CD4-positive, alpha-beta T cell treated with Interleukin-21 for 1 hour (primary cell): Measurements from ENCODE around the gene CENPT.
A peak's percentile ranks its signal among the peaks of the same experiment; 100 is the strongest.
"Not testable (repeated sequence)": the region's sequence is repeated elsewhere in the genome, so short reads cannot be mapped to it uniquely, and the experiment has no call there.

ENCODE experiments used
- DNase-seq: peaks from one replicate; pipeline ENCODE4 v3.0.0-alpha.2; 2020

The CENPT gene

GRCh38 chr16:67846063-67846319 lies 1.5 kb downstream of the CENPT start:
- DNase-seq, result no peak

DNA sequence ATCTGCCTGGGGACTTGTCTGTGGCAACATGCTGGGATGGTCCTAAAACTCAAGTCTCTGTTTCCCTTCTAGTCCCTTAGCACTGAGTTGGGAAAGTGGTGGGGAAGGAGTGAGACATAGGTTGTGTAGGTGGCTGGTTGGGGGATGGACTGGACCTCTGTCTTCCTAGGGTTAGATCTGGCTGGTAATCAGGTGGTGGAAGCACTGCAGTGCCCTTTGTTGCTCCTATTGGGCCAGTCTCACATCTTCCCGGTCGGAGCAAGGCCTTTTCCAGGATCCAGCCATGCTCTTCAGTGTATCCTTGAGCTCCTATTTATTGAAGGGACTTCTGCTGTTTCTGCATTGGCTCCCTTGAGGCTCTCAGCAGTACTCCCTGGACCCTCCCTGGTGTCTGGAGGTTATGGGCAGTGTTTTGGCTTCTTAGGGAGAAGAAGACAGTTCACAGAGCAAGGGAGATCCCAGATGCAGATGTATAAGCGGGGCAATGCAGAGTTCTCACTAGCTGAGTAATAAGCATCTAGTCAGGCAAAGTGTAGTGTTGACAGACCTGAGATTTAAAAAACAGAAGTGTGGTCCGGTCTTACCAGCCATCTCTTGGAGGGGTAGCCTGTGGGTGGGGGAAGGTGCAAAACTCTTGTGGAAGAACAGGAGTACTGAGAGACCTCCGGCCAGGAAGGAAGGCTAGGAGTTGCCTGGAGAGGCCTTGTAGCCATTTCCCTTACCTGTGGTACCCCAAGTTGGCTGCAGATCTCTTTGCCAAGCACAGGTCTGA lies 2.0 kb downstream of the CENPT start:
- DNase-seq, result no peak

DNA sequence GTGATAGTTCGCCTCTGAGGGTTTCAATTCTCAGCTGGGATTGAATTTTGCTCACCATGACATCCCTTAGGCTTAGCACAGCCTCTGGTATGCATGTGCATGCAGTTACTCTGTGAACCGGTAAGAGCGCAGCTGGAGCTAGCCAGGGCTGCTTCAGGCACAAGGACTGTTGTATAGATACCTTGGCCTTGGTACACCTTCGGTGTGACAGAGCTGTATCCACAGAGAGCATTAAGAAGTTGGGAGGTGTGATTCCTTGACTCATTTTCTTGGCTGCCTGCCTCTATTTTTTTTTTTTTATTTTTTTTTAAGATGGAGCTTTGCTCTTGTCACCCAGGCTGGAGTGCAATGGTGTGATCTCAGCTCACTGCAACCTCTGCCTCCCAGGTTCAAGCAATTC lies 3.0 kb downstream of the CENPT start:
- no peak for DNase-seq

DNA sequence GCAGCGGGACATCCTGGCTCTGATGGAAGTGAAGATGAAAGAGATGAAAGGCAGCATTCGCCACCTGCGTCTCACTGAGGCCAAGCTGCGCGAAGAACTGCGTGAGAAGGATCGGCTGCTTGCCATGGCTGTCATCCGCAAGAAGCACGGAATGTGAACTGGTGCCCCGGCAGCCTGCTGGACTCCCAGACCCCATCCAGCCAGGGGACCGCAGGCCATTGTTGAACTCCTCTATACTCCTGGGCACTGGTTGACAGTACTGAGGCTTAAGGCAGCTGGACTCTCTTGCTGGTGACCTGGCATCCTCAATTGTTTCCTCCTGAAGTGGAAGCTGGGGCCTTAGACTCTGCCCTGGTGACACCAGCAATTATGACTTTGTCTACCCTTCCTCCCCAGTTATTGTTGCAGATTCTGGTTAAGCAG lies 4.1 kb downstream of the CENPT start:
- no peak for DNase-seq

GRCh38 chr16:67842509-67843342 lies 4.8 kb downstream of the CENPT start:
- DNase-seq, result peak; percentile 72

DNA sequence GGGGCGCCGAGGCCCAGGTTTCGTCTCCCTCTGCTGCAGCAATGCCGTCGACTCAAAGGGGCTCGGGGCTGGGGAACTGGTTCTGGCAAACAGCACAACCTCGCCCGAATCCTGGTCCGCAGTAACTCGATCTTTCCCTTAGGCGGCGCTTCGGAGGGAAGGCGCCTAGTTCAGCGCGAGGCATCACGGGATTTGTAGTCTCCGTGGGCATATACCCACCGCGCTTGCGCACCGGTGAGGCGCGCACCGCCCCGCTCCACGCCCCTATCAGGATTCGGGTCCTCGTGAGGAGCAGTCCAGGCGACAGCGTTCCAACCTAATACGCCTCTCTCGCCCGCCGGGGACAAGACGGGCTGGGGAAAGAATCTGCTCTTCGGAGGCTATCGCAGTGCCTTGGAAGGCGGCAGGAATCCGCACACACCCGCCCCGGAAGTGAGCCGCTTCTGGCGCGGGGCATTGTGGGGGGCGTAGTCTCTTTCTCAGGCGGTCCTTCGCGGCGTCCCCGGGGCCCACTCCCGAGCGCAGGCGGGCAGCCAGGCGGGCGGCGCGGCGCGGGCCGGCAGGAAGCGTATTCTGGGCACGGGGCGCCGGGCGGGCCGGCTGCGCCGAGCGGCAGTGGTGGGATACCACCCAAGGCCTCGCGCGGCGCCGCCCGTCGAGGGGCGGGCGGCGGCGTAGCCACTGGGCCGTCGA lies 5.5 kb downstream of the CENPT start, which contains the start of gene THAP11:
Gene THAP11 (plus strand): TSS at position 505 of the 693 bp plus-strand sequence. CDS start 235 bp downstream, outside the sequence.
- DNase-seq, result peak; percentile 96

- DNase-seq, result no peak
These were observed 6.2 kb downstream of the CENPT start for GRCh38 chr16:67841198-67841815.

- no peak for DNase-seq
These were observed 9.7 kb downstream of the CENPT start for GRCh38 chr16:67837811-67838210.

DNA sequence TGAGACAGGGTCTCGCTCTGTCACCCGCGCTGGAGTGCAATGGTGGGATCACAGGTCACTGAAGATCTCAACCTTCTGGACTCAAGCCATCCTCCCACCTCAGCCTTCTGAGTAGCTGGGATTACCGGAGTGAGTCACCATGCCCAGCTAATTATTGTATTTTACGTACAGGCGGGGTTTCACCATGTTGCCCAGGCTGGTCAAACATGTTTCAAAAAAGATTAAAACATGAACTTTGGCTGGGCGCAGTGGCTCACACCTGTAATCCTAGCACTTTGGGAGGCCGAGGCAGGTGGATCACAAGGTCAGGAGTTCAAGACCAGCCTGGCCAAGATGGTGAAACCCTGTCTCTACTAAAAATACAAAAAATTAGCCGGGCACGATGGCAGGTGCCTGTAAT lies 10.3 kb downstream of the CENPT start:
- not testable (repeated sequence) for DNase-seq

- DNase-seq, result no peak
These were observed 13.3 kb downstream of the CENPT start for GRCh38 chr16:67834242-67834614.

DNA sequence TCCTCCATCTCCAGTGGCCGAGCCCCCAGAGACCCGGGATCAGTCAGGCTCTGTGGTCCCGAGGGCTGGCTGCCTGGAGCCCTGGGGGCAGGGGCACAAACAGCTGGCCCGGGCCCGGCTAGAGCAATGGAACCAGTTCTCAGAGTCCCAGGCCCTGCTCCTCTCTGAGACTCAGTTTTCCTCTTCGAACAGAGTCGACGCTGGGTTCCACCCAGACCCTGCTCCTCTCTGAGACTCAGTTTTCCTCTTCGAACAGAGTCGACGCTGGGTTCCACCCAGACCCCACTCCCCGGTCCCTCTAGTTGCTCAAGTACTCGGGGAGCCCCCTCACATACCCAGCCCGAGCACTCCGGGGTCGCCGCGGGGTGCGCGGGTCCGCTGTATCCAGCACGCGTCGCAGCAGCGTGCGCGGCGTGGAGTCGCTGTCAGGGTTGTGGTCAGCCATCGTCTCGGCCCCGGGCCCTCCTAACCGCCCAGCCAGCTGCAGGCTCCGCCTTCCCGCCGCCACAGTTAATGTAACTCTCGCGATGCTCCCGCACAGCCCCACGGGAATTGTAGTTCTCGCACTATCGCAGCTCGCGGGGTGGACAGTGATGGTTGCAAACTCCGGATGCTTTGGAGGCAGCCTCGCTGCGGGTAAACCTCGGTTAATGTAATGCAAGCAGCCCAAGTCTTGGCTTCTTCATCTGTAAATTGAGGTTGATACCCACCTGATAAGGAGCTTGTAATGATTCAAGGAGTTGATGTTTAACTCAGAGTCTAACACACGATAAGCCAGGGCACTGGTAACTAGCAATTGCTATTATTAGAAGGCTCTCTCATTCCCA lies 13.9 kb downstream of the CENPT start:
- peak; percentile 95 for DNase-seq

- no peak for DNase-seq
These were observed 14.5 kb downstream of the CENPT start for GRCh38 chr16:67833030-67833414.

DNA sequence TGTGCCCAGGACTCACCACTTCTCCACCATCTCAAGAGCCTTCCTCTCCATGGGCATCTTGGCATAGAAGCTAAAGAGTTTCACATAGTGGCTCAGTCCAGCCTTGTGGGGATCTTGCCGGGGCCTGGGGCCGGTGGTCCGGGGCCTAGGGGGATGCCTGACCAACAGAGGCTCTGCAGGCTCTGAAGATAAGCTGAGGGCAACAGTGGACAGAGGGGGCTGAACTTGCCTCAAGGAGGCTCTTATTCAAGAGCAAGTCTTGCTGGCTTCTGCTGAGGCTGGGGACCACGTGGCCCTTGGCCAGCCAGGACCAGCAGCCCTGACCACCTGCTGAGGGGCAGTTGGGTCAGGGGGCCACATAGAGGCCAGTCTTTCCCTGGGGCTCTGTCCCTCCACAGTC lies 18.8 kb downstream of the CENPT start:
- no peak for DNase-seq

GRCh38 chr16:67825906-67826305 lies 21.6 kb downstream of the CENPT start:
- no peak for DNase-seq

DNA sequence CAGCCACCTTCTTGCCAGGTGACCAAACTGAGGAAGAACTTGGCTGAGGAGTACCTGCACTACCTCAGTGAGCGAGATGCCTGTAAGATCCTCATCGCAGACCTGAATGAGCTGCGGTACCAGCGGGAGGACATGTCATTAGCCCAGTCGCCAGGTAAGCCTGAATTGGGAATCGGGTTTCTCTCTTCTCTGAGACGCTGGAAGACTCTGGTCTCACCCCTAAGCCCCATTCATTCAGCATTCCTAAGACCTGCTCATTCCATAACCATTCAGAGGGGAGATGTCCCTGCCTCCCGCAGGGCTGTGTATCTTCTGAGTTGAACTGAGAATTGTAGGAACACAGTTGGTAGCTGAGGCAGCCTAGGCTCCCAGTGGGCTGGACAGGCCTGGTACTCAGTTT lies 22.4 kb downstream of the CENPT start:
- DNase-seq, result no peak

DNA sequence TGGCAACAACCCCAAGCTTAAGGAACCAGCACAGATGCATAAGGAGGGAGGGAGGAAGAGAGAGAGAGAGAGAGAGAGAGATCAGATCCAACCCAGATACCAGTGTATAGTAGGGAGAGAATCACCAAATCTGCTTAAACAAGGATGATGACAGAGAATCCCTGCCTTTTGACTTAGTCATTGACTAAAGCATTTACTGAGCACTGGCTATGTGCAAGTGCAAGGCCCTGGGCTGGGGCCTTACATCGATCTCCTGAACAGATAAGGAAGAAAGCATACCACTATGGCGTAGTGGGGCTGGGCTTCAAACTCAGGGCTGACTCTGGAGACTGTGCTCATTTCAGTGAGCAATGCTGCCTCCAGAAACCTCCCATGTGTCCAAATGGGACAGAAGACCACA lies 25.0 kb downstream of the CENPT start:
- DNase-seq, result no peak

DNA sequence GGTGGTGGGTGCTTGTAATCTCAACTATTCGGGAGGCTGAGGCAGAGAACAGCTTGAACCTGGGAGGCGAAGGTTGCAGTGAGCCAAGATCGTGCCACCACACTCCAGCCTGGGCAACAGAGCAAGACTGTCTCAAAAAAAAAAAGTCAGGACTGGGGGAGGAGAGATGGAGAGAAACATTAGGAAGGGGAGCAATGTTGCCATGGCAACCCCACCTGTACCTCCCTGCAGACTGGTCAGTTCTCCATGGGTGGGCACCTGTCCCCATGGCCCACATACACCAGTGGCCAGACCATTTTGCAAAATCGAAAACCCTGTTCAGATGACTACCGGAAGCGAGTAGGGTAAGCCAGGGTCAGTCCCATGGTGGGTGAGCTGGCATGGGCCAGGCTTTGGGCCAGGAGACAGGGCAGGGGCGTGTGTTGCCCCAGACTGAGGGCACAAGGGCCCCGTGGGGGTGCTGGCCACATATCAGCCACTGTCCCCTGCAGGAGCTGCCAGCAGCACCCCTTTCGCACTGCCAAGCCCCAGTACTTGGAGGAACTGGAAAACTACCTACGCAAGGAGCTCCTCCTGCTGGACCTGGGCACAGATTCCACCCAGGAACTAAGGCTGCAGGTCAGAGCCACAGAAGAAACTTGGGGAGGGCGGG lies 26.8 kb downstream of the CENPT start:
- no peak for DNase-seq

GRCh38 chr16:67814567-67814966 lies 32.9 kb downstream of the CENPT start:
- no peak for DNase-seq

DNA sequence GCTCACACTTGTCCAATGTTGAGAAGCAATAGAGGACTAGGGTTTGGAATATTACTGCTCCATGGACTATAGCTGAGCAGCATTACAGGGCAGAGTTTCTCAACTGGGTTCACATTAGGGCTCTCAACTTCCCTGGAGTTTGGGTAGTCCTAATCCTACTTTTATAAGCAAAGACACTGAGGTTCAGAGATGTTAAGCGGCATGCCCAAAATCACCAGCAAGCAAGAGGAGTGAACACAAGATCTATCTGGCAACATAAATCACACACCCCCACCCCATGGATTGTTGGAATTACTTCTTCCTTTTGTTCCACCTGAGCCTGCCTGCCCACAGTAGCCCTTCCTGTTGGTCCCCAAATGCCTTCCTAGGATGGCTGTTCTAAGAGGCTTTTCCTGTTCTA lies 35.6 kb downstream of the CENPT start:
- no peak for DNase-seq

GRCh38 chr16:67807148-67807682 lies 40.3 kb downstream of the CENPT start:
- DNase-seq, result no peak

- peak; percentile 99 for DNase-seq
These were observed 40.9 kb downstream of the CENPT start, which contains the start of the genes RANBP10 and TSNAXIP1 for GRCh38 chr16:67806428-67807147. Gene RANBP10, minus strand, starts transcription at chr16:67806560. Its CDS starts 24 bp downstream, at chr16:67806536. Gene TSNAXIP1, plus strand, starts transcription at chr16:67806889. Its CDS starts 261 bp downstream, at chr16:67807150.
